ENCODE data around the gene POP7. TPM values are rescaled to one million over a fixed set of nuclear protein-coding genes. Genes with fewer than 3 reads are reported as not detected.

Gene POP7
- total RNA-seq, 2 experiments from 2014 or later = 43.6 to 48.3 TPM

DNA sequence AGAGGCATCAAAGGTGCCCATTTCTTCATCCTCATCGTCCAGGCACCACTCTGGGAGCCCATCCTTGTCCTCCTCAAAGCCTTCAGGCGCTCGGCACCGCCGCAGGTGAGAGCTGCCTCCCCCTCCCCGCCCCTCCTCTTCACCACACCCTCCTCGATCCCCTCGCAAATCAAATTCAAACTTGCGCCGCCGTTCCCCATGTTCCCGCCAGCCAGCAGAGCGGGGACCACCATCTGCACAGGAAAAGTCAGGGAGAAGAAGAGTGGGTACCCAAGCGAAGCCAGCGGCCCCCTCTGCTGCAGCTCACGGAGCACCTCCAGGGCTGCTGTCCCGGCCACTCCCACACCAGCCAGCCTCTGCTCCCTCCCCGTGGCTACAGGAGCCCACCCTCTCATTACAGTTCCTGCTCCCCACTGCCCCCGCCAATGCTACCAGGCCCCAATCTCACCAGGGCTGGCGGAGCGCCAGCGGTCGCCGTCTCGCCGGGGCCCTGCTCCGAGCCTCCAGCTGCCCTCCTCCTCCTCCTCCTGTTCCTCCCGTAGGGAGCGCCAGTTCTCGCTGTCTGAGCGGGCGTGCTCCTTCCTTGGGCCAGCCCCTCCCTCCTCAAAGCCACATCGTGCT is 19.6 kb upstream of the POP7 start:
- no peaks in the 10 kb centered on the region for H3K27me3 Mint-ChIP-seq (ENCODE audit: low read depth)
- H3K9me3 Mint-ChIP-seq (ENCODE audit: insufficient read depth) = no peaks in the 10 kb centered on the region
- CTCF ChIA-PET = no interaction called here
- H3K4me3 Mint-ChIP-seq = no peak overlapping the region
- POLR2A ChIA-PET = interaction anchor here (1.4 kb wide), 1 partner anchor 9 kb away, joined by 4 read pairs; no protein-coding TSS in a partner anchor
- ATAC-seq (no peak), DNase-seq (no peak)
- H3K36me3 Mint-ChIP-seq (ENCODE audit: low read depth) = peaks cover 27% of the 10 kb centered on the region
- H3K27ac Mint-ChIP-seq = no peak overlapping the region
- H3K4me1 Mint-ChIP-seq (ENCODE audit: low read depth) = peaks cover 14% of the 10 kb centered on the region

DNA sequence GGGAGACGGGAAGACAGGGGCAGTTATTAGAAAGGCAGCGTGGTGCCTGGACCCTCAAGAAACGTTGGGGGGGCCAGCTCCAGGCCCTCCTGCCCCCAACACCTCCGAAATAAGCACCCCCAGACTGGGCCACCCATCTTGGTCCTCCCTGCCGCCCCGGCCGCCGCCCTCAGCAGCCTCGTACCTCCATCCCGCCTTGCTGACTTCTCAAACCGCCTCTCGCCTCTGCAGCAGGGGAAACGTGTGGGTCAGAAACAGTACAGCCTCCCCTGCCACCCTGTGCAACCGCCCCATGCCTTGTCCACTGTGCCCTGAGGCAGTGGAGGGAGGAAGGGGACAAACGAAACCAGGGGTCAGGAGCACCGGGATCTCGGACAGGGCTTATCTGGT is 19.1 kb upstream of the POP7 start:
- no peak overlapping the region for H3K27ac Mint-ChIP-seq
- peaks cover 14% of the 10 kb centered on the region for H3K4me1 Mint-ChIP-seq (ENCODE audit: low read depth)
- H3K4me3 Mint-ChIP-seq = no peak overlapping the region
- H3K9me3 Mint-ChIP-seq (ENCODE audit: insufficient read depth) = no peaks in the 10 kb centered on the region
- ChIA-PET POLR2A (no interaction called here), CTCF (no interaction called here)
- ATAC-seq (no peak), DNase-seq (no peak)
- peaks cover 23% of the 10 kb centered on the region for H3K36me3 Mint-ChIP-seq (ENCODE audit: low read depth)
- H3K27me3 Mint-ChIP-seq (ENCODE audit: low read depth) = no peaks in the 10 kb centered on the region

DNA sequence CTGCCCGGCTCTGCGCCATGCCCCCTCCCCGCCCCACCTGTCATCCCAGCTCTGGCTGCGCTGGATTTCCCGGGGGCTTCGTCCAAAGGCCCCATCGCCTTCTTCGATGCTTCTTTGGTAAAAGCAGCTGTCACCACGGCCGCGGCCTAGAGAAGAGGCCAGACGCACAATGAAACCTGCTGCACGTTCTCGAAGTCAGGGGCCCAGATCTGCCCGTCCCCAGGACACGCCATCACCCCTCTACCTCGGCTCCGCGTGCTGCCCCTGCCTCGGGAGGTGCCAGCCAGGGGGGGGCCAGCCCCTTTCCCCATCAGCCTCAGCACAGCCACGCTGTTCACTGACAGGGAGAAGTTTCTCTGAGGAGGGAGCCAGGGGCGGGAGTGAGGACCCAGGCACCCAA is 18.7 kb upstream of the POP7 start:
- POLR2A ChIA-PET = no interaction called here
- DNase-seq = no peak
- ATAC-seq = no peak
- Mint-ChIP-seq H3K27me3 (ENCODE audit: low read depth) (no peaks in the 10 kb centered on the region), H3K4me3 (no peak overlapping the region), H3K27ac (no peak overlapping the region), H3K9me3 (ENCODE audit: insufficient read depth) (no peaks in the 10 kb centered on the region), H3K4me1 (ENCODE audit: low read depth) (peaks cover 17% of the 10 kb centered on the region), H3K36me3 (ENCODE audit: low read depth) (peaks cover 23% of the 10 kb centered on the region)
- CTCF ChIA-PET = no interaction called here

DNA sequence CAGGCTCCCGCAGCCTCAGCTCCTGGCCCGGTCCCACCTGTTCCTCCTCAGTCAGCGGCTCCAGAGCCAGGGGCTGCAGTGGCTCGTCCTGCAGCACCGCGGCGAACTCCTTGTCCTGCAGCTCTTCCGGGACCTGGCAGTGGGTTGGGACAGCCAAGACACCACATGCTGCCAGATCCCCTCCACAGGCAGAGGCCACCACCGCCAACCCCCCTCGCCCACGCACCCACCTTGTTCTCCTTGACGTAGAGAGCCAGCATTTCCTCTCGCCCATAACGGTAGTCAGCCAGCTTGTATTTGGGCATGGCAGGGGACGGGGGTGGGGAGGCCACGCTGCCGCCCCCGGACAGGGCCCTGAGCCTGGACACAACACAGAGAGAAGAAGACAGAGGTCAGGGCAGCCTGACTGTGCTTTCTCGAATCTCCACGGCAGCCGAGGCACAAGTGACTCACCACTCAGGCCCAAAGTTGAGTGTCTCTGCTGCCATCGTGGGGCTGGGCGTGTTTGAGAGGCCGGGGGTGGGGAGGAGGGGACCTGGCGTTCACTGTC is 18.1 kb upstream of the POP7 start:
- no peak overlapping the region for H3K4me3 Mint-ChIP-seq
- no peak overlapping the region for H3K27ac Mint-ChIP-seq
- H3K27me3 Mint-ChIP-seq (ENCODE audit: low read depth) = no peaks in the 10 kb centered on the region
- CTCF ChIA-PET = no interaction called here
- ATAC-seq = no peak
- H3K36me3 Mint-ChIP-seq (ENCODE audit: low read depth) = peaks cover 23% of the 10 kb centered on the region
- peaks cover 23% of the 10 kb centered on the region for H3K4me1 Mint-ChIP-seq (ENCODE audit: low read depth)
- DNase-seq = no peak
- POLR2A ChIA-PET = interaction anchor here (1.3 kb wide), 1 partner anchor 102 kb away, joined by 5 read pairs; the partner anchor contains the start of genes FBXO24 and LRCH4
- H3K9me3 Mint-ChIP-seq (ENCODE audit: insufficient read depth) = no peaks in the 10 kb centered on the region

DNA sequence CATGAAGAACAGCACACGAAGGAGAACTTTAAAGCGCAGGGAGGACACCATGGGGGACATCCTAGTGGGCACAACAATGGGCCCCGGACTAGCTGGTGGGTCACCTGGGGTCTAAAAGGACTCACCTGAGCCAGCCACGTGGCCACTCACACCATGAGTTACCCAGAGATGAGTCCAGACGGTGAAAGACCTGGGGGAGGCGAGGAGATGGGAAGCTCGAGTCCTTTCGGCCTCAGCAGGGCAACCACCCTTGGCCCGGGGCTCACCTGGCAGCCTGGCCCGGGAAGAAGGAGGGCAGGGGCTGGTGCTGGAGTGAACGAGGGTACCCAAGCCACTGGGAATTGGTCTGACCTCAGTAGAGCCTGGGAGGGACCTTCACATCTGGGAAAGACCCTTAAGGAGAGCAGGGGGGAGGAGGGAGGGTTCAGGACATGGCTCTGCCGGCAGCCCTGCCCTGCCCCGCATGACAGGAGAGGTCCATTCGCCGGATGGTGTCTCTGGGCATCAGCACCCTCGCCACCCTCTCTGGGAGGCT is 17.5 kb upstream of the POP7 start:
- ChIA-PET POLR2A (interaction anchor here (1.3 kb wide), 1 partner anchor 102 kb away, joined by 5 read pairs; the partner anchor contains the start of genes FBXO24 and LRCH4), CTCF (interaction anchor here (5.0 to 9.0 kb wide), 2 partner anchors 16 to 163 kb away, joined by 21 to 128 read pairs; partner anchors contain the start of genes POP7 and SLC12A9)
- no peak overlapping the region for H3K27ac Mint-ChIP-seq
- H3K9me3 Mint-ChIP-seq (ENCODE audit: insufficient read depth) = no peaks in the 10 kb centered on the region
- no peak overlapping the region for H3K4me3 Mint-ChIP-seq
- DNase-seq (no peak), ATAC-seq (no peak)
- no peaks in the 10 kb centered on the region for H3K27me3 Mint-ChIP-seq (ENCODE audit: low read depth)
- H3K36me3 Mint-ChIP-seq (ENCODE audit: low read depth) = peaks cover 23% of the 10 kb centered on the region
- peaks cover 28% of the 10 kb centered on the region for H3K4me1 Mint-ChIP-seq (ENCODE audit: low read depth)

DNA sequence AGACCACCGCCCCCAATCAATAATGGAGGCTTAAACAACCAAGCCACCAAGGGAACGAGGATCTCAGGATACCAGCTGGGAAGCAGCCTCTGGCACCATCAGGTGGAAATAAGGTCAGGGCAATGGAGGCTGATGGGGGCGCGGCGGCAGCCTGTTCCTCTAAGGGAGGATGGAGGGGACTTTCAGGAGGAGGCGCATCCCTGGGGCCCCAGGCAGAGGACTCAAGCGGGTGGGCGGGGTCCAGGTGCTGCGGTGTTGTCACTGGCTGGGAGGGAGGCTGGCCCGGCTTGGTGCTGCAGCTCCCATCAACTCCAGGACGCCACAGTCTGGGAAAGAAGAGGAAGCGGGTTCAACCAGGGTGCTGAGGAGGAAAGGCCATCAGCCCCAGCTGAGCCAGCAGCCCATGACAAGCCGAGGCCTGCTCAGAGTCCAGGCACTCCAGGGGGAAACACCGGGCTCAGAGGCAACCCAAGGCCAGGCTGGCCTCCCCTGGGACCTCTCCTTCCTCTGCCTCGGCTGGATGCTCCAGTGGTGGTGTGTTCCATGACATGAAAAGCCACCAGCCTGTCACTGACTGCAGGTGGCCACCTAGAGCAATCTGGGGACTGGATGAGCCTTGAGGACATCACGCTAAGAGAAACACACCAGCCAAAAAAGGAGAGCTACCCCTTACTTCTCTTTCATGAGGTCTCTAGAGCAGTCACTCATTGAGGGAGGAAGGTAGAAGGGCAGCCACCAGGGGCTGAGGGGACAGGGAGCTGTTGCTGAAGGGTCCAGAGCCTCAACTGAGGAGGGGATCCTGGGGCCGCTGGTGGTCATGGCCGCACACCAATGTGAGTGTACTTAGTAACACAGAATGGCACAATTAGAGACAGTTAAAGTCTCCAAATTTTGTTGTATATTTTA is 16.4 kb upstream of the POP7 start:
- POLR2A ChIA-PET = interaction anchor here (2.4 kb wide), 1 partner anchor 9 kb away, joined by 9 read pairs; no protein-coding TSS in a partner anchor
- H3K9me3 Mint-ChIP-seq (ENCODE audit: insufficient read depth) = no peaks in the 10 kb centered on the region
- CTCF ChIA-PET = interaction anchor here (0.7 to 9.0 kb wide), 6 partner anchors 15 to 162 kb away, joined by 3 to 128 read pairs (median 12); partner anchors contain the start of genes POP7 and SLC12A9
- H3K27ac Mint-ChIP-seq = peak overlapping the region; percentile 39
- H3K4me3 Mint-ChIP-seq = no peak overlapping the region
- H3K36me3 Mint-ChIP-seq (ENCODE audit: low read depth) = peaks cover 21% of the 10 kb centered on the region
- H3K4me1 Mint-ChIP-seq (ENCODE audit: low read depth) = peaks cover 28% of the 10 kb centered on the region
- ATAC-seq (no peak), DNase-seq (no peak)
- H3K27me3 Mint-ChIP-seq (ENCODE audit: low read depth) = no peaks in the 10 kb centered on the region

DNA sequence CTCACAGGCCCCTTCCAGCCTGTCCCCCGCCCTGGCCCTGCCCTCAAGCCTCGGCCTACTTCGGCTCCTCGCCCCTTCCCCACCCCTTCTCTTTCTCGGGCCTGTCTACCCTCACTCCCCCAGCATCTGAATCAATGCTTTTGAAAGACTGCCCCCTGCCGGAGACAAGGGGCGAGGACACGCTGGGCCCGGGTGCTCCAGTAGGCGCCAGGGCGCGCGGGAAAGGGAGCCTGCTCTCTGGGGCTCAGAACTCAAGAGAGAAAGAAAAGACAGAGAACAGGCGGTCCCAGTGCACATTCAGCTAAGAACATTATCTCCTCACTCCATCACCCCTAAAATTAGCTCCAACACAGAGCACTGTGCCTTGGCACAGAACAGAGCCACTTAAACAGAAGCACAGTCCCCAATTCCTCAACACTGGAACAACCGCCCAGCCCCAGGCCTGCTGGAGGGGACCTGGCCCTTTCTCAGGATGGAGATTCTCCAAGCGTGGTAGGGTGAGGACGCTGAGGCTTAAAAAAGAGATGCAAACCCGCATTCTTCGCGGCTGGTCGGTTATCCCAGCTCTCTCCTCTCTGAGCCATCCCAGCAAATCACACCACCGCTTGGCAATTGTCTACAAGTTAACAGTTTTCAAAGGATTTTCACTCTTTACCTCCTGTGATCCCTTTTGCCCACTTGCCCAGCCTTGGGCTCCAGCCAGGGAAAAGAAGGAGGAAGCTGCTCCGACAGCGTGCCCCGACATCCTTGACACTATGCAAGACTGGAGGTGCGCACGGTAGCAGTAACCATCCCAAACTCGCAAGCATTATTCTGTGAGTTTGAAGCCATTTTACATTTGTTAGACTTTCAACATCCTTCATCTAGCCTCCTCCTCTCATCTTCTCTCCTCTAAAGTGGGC is 14.0 kb upstream of the POP7 start:
- peak overlapping the region; percentile 94 for H3K4me3 Mint-ChIP-seq
- CTCF ChIA-PET = interaction anchor here (0.8 to 9.0 kb wide), 36 partner anchors 9 to 223 kb away, joined by 3 to 128 read pairs (median 6); partner anchors contain the start of genes FBXO24, GNB2, LRCH4 and MOSPD3
- peaks cover 9% of the 10 kb centered on the region for H3K36me3 Mint-ChIP-seq (ENCODE audit: low read depth)
- peak overlapping the region; percentile 65 for H3K27ac Mint-ChIP-seq
- ATAC-seq (peak; percentile 78), DNase-seq (peak; percentile 88)
- H3K27me3 Mint-ChIP-seq (ENCODE audit: low read depth) = peaks cover 9% of the 10 kb centered on the region
- POLR2A ChIA-PET = interaction anchor here (0.8 to 4.6 kb wide), 5 partner anchors 9 to 79 kb away, joined by 3 to 17 read pairs (median 5); partner anchors contain the start of genes MOSPD3 and POP7
- no peaks in the 10 kb centered on the region for H3K9me3 Mint-ChIP-seq (ENCODE audit: insufficient read depth)
- H3K4me1 Mint-ChIP-seq (ENCODE audit: low read depth) = peaks cover 37% of the 10 kb centered on the region

DNA sequence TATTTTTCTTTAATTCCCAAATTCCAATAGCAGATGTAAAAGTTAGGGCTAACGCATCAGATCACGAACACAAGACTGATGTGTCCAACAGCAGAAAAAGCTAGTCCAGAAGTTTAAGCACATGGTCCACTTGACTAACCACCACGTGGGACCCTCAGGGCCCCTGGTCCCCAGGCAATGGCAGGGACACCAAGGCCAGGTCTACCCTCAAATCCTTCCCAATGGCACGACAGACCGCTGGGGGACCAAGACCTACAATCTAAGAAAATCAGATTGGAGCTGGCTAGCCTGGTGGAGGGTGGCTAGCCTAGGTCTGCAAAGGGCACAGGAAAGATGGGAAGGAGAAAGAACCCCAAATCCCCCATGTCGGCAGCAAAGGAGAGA is 13.4 kb upstream of the POP7 start:
- no peak for DNase-seq

DNA sequence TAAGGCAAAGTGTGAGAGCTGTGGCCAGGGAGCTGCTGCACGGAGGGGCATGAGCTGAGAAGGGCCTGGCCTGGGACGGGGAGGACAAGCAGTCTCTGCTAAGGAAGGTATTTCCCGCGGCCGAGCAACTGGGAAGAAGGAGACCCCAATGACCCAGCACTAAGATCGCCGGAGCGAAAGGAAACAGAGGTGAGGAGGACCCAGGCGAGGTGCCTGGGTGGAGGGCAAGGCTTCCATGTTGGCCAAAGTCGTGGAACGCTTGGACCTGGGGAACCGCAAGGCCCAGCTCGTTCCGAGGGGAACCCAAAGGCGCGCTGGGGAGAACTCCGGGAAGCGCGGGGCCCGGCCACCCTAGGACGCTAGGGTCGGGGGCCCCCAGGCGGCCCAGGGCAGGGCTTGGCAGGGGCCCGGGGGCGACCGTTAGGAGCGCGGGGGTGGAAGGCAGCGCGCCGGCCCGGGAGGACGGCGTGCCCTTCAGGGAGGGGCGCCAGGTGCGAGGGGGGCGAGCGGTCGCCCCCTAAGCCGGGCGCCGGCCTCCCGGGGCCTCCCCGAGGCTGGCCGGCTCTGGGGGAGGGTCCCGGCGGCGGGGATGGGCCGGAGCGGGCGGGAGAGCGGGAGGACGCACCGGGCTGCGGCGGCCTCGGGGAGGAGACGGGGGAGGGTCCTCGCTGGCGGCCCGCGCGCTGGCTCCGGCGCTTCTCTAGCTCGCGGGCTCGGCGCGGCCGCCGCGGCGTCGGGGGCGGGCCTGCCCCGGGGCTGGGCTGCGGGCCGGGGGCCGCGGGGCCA is 12.4 kb upstream of the POP7 start:
- H3K27me3 Mint-ChIP-seq (ENCODE audit: low read depth) = peaks cover 9% of the 10 kb centered on the region
- ChIA-PET CTCF (interaction anchor here (0.9 to 9.0 kb wide), 18 partner anchors 7 to 158 kb away, joined by 3 to 128 read pairs (median 12); partner anchors contain the start of genes FBXO24, GNB2, LRCH4 and MOSPD3), POLR2A (interaction anchor here (0.6 to 4.6 kb wide), 6 partner anchors 11 to 144 kb away, joined by 3 to 17 read pairs (median 4); partner anchors contain the start of genes MOSPD3 and POP7)
- peak overlapping the region; percentile 94 for H3K4me3 Mint-ChIP-seq
- ATAC-seq (peak; percentile 58), DNase-seq (no peak)
- peaks cover 37% of the 10 kb centered on the region for H3K4me1 Mint-ChIP-seq (ENCODE audit: low read depth)
- H3K36me3 Mint-ChIP-seq (ENCODE audit: low read depth) = peaks cover 9% of the 10 kb centered on the region
- no peaks in the 10 kb centered on the region for H3K9me3 Mint-ChIP-seq (ENCODE audit: insufficient read depth)
- H3K27ac Mint-ChIP-seq = peak overlapping the region; percentile 87

More for the DNA sequence above, 13.4 kb upstream of the POP7 start:
- Mint-ChIP-seq H3K9me3 (ENCODE audit: insufficient read depth) (no peaks in the 10 kb centered on the region), H3K4me3 (peak overlapping the region; percentile 94), H3K36me3 (ENCODE audit: low read depth) (peaks cover 9% of the 10 kb centered on the region), H3K4me1 (ENCODE audit: low read depth) (peaks cover 37% of the 10 kb centered on the region), H3K27me3 (ENCODE audit: low read depth) (peaks cover 9% of the 10 kb centered on the region), H3K27ac (peak overlapping the region; percentile 87)
- ChIA-PET CTCF (interaction anchor here (0.8 to 9.0 kb wide), 29 partner anchors 8 to 223 kb away, joined by 3 to 128 read pairs (median 9); partner anchors contain the start of genes FBXO24, GNB2, LRCH4 and MOSPD3), POLR2A (interaction anchor here (0.8 to 4.6 kb wide), 4 partner anchors 10 to 80 kb away, joined by 3 to 17 read pairs (median 4); partner anchors contain the start of genes MOSPD3 and POP7)
- no peak for ATAC-seq
